GM21447 (cell line): Measurements from ENCODE around the gene SSR1.

ENCODE experiments used
- ATAC-seq: cut with Tn5 transposase; IDR thresholded peaks from one replicate; pipeline ENCODE4 v1.9.1; 2021; ENCODE audit not compliant: unreplicated experiment

Gene SSR1

GRCh38 chr6:7218406-7218988, 94.5 kb downstream of the SSR1 start:
- no peak for ATAC-seq
